Parathyroid adenoma (tissue), 2 donors: Measurements from ENCODE around the gene TRIP4.
"Not testable (repeated sequence)": the region's sequence is repeated elsewhere in the genome, so short reads cannot be mapped to it uniquely, and the experiment has no call there.

Source experiments
- H2AFZ ChIP-seq: fragments of 300-600 bp; sonication (generic); one replicate; pipeline ENCODE4 v1.7.0; 2017; ENCODE audit warnings: antibody characterized with exemption, mild to moderate bottlenecking
- H3K27ac ChIP-seq: fragments of 300-600 bp; sonication (generic); one replicate; pipeline ENCODE4 v1.7.0; 2017
- H3K27me3 ChIP-seq: fragments of 300-600 bp; sonication (generic); one replicate; pipeline ENCODE4 v1.7.0; 2017; ENCODE audit warnings: low read length; ENCODE audit not compliant: control insufficient read depth, insufficient read depth
- H3K36me3 ChIP-seq: fragments of 300-600 bp; sonication (generic); one replicate; pipeline ENCODE4 v1.7.0; 2017; ENCODE audit warnings: low read length; ENCODE audit not compliant: control insufficient read depth, insufficient read depth
- H3K4me1 ChIP-seq: fragments of 300-600 bp; sonication (generic); one replicate; pipeline ENCODE4 v1.7.0; 2017; ENCODE audit warnings: control low read depth
- H3K4me2 ChIP-seq: fragments of 300-600 bp; sonication (generic); one replicate; pipeline ENCODE4 v1.7.0; 2017; ENCODE audit warnings: low read length
- H3K4me3 ChIP-seq: fragments of 300-600 bp; sonication (generic); one replicate; pipeline ENCODE4 v1.7.0; 2017; ENCODE audit warnings: low read depth, low read length
- H3K79me2 ChIP-seq: fragments of 300-600 bp; sonication (generic); one replicate; pipeline ENCODE4 v1.7.0; 2017; ENCODE audit warnings: control low read depth
- H3K9ac ChIP-seq: fragments of 300-600 bp; sonication (generic); one replicate; pipeline ENCODE4 v1.7.0; 2017; ENCODE audit warnings: mild to moderate bottlenecking
- H3K9me3 ChIP-seq: fragments of 300-600 bp; sonication (generic); one replicate; pipeline ENCODE4 v1.7.0; 2017; ENCODE audit warnings: low read length; ENCODE audit not compliant: control insufficient read depth
- CTCF ChIP-seq: fragments of 300-600 bp; sonication (generic); IDR thresholded peaks from one replicate; pipeline ENCODE4 v1.7.0; 2017; ENCODE audit warnings: antibody characterized with exemption, mild to moderate bottlenecking
- donor health status: primary hyperparathyroidism.

Gene TRIP4

GRCh38 chr15:64381000-64381751, 6.5 kb upstream of the TRIP4 start, which contains the start of gene PCLAF:
TSS of gene PCLAF (minus strand) at chr15:64381441. CDS start at chr15:64381371, 70 bp downstream.
- H3K9ac ChIP-seq = no peak within 1 kb of the TSS
- H3K27me3 ChIP-seq = no peaks in the 10 kb centered on the region
- TF ChIP-seq CTCF = no peak
- H3K4me2 ChIP-seq = peak within 1 kb of the TSS; percentile 86
- peak within 1 kb of the TSS; percentile 56 for H3K4me3 ChIP-seq
- H3K79me2 ChIP-seq = no peaks in the 10 kb centered on the region
- H3K27ac ChIP-seq = no peak within 1 kb of the TSS
- no peaks in the 10 kb centered on the region for H3K36me3 ChIP-seq
- no peaks in the 10 kb centered on the region for H3K9me3 ChIP-seq
- H3K4me1 ChIP-seq = no peaks in the 10 kb centered on the region
- H2AFZ ChIP-seq = peak within 1 kb of the TSS; percentile 73

DNA sequence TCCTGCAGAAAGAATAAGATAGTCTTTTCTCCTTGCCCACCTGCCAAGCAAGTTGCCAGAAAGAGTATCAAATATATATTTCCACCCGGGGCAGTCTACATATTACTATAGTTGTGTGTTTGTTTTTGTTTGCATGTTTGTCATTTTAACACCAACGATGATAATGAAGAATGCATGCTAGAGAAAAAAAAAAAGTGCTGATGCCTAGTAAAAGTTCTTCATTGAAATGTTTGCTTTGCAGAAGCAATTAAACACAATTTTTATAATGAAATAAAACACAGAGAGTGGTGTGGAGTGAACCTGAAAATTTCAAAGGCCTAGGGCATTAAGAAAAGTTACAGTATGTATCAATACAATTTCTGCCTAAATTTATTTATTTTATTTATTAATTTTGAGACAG, 3.9 kb upstream of the TRIP4 start:
- Histone ChIP-seq H3K4me1 (no peaks in the 10 kb centered on the region), H3K9ac (no peak overlapping the region), H3K9me3 (no peaks in the 10 kb centered on the region), H3K36me3 (no peaks in the 10 kb centered on the region), H2AFZ (no peak overlapping the region), H3K27ac (no peak overlapping the region), H3K79me2 (no peaks in the 10 kb centered on the region), H3K4me2 (no peak overlapping the region), H3K27me3 (no peaks in the 10 kb centered on the region), H3K4me3 (no peak overlapping the region)
- TF ChIP-seq CTCF = no peak

DNA sequence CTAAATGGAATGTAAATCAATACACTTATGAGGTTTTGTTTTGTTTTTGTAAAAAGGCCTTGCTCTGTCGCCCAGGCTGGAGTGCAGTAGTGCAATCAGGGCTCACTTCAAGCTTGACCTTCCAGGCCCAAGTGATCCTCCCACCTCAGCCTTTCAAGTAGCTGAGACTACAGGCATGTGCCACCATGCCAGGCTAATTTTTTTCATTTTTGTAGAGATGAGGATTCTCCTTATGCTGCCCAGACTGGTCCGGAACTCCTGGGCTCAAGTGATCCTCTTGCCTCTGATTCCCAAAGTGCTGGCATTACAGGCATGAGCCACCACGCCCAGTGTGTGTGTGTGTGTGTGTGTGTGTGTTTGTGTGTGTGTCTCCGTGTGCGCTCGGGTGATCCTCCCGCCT, 1.3 kb upstream of the TRIP4 start:
- H3K4me1 ChIP-seq = no peaks in the 10 kb centered on the region

GRCh38 chr15:64389036-64389435, 1.4 kb downstream of the TRIP4 start:
- Histone ChIP-seq H3K9me3 (no peaks in the 10 kb centered on the region), H3K27ac (no peak overlapping the region), H3K79me2 (no peaks in the 10 kb centered on the region), H3K36me3 (no peaks in the 10 kb centered on the region), H3K27me3 (no peaks in the 10 kb centered on the region), H3K4me2 (no peak overlapping the region), H3K9ac (no peak overlapping the region), H2AFZ (no peak overlapping the region), H3K4me3 (no peak overlapping the region), H3K4me1 (no peaks in the 10 kb centered on the region)
- TF ChIP-seq CTCF = no peak

More for the DNA sequence above, 1.3 kb upstream of the TRIP4 start:
- Histone ChIP-seq H3K9ac (no peak overlapping the region), H2AFZ (no peak overlapping the region), H3K79me2 (no peaks in the 10 kb centered on the region), H3K4me2 (no peak overlapping the region), H3K9me3 (no peaks in the 10 kb centered on the region), H3K4me3 (no peak overlapping the region), H3K36me3 (no peaks in the 10 kb centered on the region), H3K27ac (no peak overlapping the region), H3K27me3 (no peaks in the 10 kb centered on the region)
- no peak for TF ChIP-seq CTCF

GRCh38 chr15:64392471-64392870, 4.8 kb downstream of the TRIP4 start:
- H3K4me1 ChIP-seq, H3K27me3 ChIP-seq, H3K9me3 ChIP-seq, H3K36me3 ChIP-seq, H3K4me2 ChIP-seq, H2AFZ ChIP-seq, H3K9ac ChIP-seq, H3K4me3 ChIP-seq, H3K27ac ChIP-seq, H3K79me2 ChIP-seq: not testable (repeated sequence)
